Measurements from ENCODE around the gene ROBO1.
A peak's percentile ranks its signal among the peaks of the same experiment; 100 is the strongest.
"Not testable (repeated sequence)": the region's sequence is repeated elsewhere in the genome, so short reads cannot be mapped to it uniquely, and the experiment has no call there.

The ROBO1 gene

DNA sequence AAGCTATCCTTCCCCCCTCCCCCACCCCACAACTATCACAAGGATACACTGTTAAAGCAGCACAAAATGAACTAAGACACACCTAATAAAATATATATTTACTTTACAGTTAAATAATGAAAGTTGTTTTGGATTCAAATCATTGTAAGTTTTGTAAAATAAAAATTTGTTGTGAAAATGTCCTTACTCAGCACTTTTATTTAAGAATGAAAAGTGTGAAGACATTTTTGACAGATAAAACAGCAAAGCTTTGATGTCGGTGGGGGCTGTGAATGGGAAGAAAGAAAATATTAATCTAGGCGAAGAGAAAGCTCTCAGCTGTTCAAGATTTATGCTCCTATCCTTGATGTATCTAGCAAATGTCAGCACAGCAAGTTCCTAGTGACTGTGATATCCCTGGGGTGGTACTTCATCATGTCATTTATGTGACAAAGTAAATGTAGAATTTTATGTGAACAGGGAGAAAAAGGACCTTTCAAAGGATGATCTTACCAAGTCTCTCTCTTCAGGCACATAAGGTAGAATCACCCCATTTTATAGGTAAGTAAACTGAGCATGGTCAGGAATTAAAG lies 216.4 kb downstream of the ROBO1 start:
- no peak for DNase-seq (ENCODE audit: low spot score)

DNA sequence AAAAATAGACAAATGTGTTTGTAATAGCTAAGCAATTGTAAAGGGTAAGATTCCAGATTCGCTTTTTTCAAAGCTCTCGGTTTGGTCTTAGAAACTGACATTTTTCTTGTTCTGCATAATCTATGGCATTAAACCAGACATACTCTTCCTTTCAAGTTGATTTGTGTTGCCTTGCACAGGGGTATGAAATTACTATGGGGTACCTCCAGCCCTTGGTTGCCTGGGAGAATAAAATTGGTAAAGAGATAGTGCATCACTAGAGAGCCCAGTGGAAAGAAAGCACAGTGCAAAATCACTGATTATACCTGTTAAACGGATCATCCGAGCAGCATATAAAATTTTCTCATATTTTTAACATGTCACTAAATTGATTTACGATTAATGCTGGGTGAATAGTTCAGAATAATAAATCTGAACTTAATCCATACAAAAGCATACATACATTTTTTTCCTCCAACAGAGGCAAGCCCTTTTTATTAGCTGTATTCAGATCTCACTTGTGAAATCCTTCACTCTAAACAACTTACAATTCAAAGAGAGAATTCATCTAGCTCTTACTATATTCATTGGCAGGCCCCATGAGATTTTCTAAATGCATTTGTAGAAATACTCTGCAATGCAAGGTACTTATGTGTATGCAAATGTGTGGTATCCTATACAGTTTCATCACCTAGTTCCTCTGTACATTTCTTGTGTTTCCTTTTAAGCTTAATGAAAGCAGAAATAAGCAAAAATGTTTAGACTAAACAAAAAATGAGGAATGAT lies 224.4 kb downstream of the ROBO1 start:
- DNase-seq (ENCODE audit: low spot score): no peak

DNA sequence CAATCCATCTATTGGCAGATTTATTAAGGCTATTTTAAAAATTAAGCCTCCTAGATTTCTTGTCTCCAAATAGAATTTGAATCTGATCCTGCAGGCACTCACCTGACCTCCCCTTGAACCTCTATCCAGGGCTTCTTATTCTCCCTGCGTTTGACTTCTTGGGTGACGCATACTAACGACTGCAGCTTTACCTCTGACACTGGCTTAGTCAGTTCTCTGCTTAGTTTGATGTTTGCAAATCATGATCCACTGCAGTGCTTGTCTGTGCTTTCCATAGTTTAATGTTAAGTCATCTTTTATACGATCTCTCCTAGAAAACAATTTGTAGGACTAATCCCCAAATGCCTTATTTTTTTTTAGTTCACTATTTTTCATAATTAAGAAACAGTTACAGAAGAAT lies 233.1 kb downstream of the ROBO1 start:
- no peak for DNase-seq (ENCODE audit: low spot score)

DNA sequence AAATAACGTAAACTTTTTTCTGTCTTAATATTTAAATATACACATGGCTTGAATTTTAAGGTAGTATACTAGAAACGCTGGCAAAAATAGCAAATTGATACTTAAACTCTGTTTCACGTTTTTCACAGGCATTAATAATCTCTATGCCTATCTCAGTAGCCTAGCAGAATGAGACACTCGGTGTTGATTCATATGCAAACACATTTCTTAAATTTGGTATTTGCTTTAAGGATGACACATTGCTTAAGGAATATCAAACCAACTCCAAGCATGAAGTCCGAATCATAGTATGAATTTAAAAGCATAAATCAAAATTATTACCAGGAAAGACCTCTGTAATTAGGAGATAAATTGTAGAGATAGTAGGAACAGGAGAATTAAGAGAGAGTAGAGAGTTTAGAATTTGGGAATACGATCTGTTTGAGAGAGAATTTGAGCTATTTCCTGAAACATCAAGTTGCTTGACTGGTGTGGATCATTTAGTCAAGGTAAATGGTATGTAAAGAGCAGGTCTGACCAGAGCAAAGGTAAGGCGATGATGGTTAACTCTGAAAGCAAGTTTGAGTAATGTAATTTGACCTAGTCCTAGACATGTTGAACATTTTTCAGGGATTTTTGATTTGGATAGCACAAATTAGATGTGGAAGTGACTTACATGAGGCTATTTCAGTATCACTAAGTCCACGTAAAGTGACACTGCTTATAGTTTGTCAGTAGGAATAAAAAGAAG lies 236.1 kb downstream of the ROBO1 start:
- DNase-seq (ENCODE audit: low spot score): no peak

DNA sequence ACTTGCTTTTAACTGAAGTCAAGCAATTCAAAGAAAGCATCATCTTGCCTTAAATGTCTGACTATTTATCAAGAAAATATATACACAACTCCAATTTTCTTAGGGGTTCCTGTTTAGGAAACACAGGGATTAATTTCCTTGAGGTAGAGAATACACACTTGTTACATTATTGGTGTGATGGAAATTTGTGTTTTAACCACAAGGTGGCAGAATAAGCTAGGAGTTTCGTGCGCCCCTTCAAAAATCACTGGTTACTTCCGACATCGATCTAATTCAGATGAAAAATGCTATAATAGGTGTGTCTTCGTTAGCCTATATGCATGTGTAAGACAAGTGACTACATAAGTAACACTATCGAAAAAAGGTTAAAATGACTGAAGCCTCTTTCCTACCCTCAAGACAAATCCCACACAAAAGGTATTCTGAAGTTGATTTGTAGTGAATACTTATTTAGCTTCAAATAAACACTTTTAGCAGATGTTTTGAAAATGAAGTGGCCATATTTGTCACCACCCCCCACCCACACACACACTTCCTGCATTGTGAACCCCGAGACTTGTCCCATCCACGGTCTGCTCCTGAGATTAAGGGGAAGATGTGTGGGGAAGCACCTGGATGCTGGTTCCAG lies 246.5 kb downstream of the ROBO1 start:
- peak; percentile 62 for DNase-seq (ENCODE audit: low spot score)

DNA sequence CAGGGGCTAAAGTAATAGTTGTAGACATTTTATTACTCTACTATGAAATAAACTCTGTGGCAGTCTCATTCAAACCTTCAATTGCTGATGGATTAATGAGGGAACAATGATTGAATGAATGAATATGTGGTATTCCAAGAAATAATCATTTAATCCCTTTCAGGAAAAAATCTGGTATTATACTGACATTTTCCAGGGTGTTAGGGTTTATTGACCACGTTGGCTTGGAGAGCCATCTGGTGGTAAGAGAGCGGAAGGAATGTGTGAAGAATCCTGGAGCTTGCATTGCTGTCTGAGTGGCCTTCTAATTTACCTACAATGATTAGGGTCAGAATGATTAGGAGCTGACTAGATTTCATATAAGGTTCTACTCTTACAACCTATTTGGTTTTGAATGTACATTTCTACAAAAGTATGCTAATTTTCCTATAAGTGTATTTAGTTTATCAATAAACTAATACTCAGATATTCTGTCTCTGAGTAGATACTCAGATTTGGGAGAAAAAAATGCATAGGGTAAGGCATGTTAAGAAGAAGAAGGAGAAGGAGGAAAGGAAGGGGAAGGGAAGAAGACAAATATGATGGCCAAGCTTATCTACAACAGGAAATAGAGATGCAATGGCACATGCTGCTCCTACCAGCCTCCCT lies 249.9 kb downstream of the ROBO1 start:
- peak; percentile 56 for DNase-seq (ENCODE audit: low spot score)

DNA sequence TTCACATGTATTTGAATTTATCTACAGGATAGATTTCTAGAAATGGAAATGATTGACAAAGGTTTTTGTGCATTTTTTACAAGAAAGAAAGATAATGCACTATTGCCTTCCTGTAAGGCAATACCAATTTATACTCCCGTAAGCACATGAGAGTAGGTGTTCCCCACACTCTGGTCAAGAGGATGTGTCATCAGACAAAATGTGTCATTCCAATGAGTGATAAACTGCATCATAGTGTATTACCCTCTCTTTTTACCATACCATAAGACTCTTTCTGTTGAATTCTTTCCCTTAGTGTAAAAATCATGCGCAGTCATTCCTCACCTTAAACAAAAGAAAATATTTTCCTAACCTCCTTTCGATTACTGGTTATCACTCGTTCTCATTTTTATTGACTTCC lies 251.0 kb downstream of the ROBO1 start:
- DNase-seq (ENCODE audit: low spot score): no peak

DNA sequence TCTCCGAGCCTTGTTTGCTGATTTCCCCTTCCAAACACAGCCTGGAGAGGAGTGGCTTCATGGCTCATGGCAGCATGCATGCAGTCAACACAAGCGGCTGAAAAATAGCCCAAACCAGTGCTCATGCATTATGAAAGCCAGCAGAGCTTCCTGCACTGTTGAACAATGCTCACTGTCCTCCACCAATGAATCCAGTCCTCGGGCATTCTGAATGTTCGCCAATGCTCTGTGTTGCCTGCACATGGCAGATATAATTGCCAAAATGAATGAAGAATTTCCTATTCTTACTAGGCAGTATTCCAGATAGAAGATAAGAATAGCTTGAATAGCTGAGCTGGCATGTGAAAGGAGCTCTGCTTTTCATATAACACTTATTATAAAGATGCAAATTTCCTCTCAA lies 252.7 kb downstream of the ROBO1 start:
- DNase-seq (ENCODE audit: low spot score): peak; percentile 65

DNA sequence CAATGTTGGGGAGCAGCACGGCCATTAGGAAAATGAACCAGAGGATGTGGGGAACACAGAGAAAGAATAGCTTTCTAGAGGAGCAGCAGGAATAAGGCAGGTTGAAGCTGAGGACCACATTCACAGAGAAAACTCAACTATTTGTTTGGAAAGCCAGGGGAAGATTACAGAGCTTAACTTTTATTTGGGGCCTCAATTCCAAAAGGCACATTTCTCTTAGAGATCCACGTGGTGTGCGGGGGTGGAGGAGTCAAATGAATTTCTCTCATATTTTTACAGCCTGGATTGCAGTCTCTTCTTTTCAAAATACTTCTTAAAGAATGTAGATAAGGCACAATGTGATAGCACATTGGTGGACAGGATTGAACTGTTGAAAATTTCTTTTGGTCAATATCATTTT lies 253.7 kb downstream of the ROBO1 start:
- DNase-seq (ENCODE audit: low spot score): no peak

DNA sequence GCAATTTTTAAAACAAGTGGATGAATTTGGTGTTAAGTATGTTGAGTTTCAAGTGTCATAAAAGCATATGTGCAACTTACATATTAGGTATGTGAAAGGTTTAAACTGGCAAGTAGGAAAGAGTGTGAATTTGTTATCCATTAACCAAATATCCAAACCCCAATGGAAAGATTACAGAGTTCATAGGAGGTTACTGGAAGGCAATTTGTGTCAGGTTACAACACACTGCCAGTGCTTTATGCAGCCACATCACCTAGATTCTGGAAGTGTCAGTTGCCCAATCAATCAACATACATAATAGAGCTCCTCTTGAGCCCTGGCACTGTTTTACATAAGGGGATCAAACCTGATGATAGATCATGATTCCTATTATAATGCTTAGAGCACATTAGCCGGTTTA lies 261.0 kb downstream of the ROBO1 start:
- DNase-seq (ENCODE audit: low spot score): no peak

DNA sequence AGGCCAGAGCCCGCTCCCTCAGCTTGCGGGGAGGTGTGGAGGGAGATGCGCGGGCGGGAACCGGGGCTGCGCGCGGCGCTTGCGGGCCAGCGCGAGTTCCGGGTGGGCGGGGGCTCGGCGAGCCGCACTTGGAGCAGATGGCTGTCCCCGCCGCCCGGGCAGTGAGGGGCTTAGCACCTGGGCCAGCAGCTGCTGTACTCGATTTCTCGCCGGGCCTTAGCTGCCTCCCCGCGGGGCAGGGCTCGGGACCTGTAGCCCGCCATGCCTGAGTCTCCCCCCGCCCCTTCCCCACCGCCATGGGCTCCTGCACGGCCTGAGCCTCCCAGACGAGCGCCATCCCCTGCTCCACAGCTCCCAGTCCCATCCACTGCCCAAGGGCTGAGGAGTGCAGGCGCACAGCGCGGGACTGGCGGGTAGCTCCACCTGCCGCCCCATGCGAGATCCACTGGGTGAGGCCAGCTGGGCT lies 265.5 kb downstream of the ROBO1 start:
- not testable (repeated sequence) for DNase-seq (ENCODE audit: low spot score)

DNA sequence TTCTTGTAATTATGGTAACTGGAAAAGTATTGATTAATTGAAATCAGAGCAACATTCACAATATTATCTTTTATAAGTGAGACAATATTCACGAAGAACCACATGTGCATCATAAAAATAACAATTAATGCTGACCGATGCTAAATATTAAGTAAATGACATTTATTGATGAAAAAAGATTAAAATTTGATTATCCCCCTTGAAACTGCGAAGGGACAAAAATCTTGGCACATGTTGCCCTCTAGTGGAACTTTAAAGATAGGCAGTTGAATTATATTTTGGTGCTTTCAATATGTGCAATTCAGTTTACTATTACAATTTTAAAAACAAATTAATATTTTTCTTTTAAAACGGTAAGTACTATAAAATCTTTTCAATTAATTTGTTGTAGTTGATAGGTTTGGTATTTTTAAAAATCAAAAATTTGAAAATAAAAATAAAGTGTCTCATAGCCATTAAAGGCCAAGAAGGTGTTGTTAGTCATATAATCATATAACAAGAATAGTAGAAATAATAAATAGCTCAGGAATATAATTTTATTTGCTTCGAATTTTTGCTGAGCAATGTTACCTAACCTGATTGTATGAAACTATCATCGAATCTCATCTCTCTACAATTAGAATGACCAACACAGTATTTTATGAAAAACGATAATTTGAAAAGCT lies 270.2 kb downstream of the ROBO1 start:
- DNase-seq (ENCODE audit: low spot score): peak; percentile 14

DNA sequence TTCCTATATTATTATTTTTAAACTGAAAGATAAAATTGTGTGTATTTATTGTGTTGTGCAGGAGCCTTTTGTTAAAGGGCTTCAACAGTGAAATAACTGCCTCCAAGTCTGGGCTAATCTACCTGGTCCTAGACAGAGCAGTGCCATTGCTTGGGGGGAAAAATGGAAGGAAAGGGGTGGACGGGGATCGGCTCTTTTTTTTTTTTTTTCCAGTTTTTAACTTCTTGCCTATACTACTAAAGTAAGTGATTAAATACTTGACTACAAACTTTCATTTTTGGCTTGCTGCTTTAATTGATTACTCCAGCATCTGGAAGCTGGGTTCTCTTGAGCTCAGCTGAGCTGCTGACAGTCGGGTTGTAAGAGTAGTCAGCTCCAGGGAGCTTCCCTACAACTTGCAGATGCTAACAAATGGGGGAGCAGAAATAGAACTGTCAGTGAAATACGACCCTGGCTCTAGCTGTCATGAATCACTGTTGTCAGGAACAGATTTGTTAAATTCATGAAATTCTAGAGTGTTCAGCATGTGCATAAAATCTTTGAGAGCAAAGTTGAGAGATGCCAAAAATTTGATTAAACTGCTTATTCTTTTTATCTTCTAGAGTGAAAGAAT lies 276.7 kb downstream of the ROBO1 start:
- DNase-seq (ENCODE audit: low spot score): peak; percentile 3

DNA sequence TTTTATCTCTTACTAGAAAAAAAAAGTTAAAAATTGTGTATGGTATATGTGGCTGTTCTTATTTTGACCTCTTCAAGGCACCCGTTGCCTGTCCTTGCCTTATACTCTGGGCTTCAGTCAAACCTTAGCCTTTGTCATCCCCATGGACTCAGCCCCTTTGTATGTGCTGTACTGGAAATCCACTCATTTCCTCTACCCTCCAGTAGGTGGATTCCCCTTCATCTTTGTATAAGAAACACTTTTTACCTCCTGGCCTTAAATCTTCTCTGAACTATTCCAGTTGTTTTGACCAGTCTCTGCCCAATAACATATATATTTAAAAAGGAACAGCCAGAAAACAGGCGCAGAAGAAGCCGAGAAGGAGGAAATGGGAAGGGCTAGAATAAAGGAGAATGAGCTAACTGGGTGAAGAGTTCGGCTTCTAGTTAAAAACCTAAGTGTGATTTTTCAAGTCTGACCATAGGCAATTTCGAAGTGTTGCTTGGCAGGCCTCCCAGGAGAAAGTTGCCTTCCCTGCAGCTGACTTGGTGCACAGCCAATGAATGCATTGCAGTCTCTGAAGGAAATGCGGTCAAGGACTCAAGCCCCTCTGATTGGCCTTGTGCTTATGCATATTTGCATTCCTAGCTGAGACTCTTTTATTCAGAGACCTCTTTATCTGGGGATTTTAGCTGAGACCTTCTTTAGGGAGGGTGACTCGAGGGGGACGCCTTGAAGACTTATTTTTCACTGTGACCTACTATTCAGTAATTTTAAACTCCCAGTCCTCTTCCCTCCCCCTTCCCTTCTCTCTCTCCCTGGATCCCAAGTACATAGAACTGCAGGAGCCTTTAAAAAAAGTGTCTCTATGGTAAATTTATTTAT lies 277.4 kb downstream of the ROBO1 start:
- DNase-seq (ENCODE audit: low spot score): peak; percentile 29

DNA sequence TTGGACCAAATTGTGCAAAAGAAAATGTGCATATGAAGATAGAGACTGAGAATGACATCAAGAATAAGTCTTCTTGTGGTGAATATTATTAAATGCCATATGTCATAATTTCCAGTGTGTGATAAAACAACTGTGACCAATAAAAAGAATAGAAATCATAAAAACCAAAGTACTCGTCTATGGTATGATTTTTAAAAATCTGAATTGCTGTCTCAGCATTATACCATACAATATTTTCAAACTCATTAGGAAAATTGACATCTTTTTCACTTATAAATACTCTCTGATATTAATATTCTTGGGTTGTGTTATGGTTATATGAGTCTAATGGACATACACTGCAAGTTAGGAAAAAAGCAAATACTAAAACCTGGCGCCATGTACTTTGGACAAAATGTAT lies 279.4 kb downstream of the ROBO1 start:
- no peak for DNase-seq (ENCODE audit: low spot score)

DNA sequence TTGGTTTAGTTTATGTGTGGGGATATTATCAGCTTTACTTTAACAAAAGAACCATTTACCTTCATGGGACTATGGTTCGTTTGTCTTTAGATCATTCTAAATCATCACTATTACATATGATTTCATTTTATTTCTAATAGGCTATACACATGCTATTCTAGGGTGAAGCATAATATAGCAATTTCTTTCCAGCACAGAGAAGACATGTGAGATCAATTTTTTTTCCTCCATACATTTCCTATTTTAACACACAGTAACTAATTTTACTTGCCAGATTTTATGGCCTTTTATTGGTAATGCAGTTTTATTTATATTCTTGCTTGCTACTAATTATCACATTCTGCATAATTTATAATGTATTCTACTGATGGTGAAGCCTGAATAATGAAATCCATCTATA lies 287.1 kb downstream of the ROBO1 start:
- no peak for DNase-seq (ENCODE audit: low spot score)

DNA sequence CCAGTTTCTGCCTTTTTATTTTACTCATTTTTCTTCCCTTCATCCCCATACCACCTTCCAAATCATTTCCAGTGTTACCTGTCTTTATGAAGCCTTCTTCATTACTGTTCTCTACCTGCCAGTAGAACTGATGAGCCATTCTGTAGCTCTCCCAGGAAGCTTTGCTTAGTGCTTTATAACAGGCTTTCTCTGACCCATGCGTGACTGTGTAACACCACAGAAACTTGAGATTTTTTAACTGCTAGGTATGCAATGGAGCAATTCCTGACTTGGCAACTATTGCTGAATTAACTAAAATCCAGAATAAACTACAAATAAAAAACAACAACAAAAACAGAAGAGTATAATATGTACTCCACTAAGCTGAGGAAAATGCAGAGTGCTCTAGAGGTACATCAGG lies 289.2 kb downstream of the ROBO1 start:
- no peak for DNase-seq (ENCODE audit: low spot score)

DNA sequence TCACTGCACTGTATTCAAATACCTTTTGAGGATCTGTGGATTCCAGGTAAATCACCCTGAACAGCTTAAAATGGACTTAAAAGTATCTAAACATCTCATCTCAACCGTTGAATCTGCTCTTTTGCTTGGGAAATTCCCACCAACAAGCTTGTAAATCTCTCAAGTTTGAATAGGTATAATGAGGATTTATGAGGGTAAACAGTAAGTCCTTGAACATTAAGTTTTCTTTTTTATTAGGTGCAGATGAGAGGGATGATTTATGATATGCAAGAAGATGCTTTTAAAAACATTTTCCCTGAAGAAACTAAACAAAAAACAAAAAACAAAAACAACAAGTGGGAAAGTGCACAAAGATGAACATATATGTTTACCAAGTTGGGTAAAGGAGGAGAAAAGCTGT lies 290.6 kb downstream of the ROBO1 start:
- no peak for DNase-seq (ENCODE audit: low spot score)

DNA sequence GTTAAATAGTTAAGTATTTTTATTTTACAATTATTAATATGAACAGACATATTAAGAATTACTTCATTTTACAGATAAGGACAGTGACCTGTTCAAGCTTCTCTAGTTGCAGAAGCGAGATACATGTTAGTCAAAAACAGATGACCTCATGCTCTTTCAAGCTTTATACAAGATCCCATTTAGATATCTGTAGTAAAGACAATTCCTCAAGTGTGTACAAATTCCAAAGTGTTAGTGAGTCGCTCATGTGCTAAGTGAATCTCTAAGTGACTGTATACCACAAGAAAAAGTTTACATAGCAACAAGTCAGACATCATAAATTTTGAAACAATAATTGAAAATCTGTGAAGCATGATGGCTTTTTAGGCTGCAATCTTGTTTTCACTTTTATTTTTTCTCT lies 293.8 kb downstream of the ROBO1 start:
- DNase-seq (ENCODE audit: low spot score): no peak

DNA sequence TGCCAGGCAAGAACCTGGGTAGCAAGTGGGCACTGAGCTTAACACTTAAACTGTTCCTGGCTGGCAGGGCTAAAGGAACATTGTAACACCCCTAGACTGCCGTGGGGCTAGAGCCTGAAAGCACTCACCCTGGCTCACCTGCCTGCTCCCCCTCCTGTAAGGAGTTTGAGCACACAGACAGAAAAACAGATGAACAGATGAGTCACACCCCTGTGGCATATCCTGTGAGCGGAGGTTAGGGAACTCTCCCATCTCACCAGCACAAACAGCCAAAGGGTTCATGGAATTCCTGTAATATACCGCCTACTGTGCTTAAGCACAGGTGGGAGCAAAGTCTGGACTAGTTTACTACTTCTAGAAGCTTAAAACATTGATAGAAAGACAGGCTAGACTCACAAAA lies 300.1 kb downstream of the ROBO1 start:
- no peak for DNase-seq (ENCODE audit: low spot score)

All from Ammon's horn (tissue), 1 donor.